ENCODE results near the gene FAM163B.

Gene FAM163B

GRCh38 chr9:133647148-133647547 is 38.0 kb upstream of the FAM163B start:
- Histone ChIP-seq H3K9me3 (ENCODE audit: control insufficient read depth, low read length) (no peaks in the 10 kb centered on the region), H3K4me3 (ENCODE audit: extremely low read depth, insufficient read depth, low read length, poor library complexity, severe bottlenecking) (no peak overlapping the region), H3K36me3 (ENCODE audit: control insufficient read depth, insufficient read depth, low read length) (no peaks in the 10 kb centered on the region), H3K27ac (ENCODE audit: low read depth, low read length, severe bottlenecking) (no peak overlapping the region), H3K4me1 (ENCODE audit: control insufficient read depth, insufficient read depth, low read length, poor library complexity, severe bottlenecking) (no peaks in the 10 kb centered on the region)
- 88 to 89% methylated on average over 7 of the region's 7 CpGs for WGBS, 2 experiments (ENCODE audit: insufficient coverage in 2 of 2)

DNA sequence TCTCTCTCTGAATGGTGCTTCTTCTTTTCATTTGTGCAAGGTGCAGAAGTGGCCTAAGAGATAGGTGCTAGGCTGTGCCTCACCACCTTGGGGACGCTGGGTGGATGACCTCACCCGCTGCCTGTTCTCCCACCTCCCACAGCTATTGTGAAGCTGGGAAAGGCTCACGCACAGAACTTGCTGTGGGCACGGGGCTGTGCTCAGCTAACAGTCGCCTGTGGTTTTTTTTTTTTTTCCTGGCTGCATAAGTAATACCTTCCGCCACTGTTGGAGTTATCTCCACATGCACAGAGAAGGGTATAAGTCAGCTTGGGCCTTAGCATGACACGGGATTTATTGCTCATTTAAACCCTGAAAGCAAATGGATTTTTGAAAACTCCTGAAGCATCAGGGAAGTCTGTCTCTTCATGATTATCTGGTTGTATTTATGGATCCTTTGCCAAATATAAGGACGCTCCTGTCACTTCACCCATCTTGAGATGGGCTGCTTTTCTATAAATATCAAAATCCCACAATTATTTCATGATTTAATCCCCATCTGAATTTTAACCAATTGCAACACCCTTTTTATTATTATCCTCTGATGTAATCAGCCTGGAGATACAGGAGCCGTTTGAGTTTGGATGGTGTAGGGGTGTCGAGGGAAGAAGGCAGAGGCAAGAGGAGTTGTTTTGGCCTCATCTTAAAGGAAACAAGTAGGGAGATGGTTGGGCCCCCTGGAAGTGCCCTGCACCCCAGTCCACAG is 36.0 kb upstream of the FAM163B start:
- no peaks in the 10 kb centered on the region for H3K9me3 ChIP-seq (ENCODE audit: control insufficient read depth, low read length)
- H3K36me3 ChIP-seq (ENCODE audit: control insufficient read depth, insufficient read depth, low read length): no peaks in the 10 kb centered on the region
- no peak overlapping the region for H3K27ac ChIP-seq (ENCODE audit: low read depth, low read length, severe bottlenecking)
- WGBS, 2 experiments (ENCODE audit: insufficient coverage in 2 of 2): 76 to 88% methylated on average over 7 to 9 of the region's 10 CpGs
- no peaks in the 10 kb centered on the region for H3K4me1 ChIP-seq (ENCODE audit: control insufficient read depth, insufficient read depth, low read length, poor library complexity, severe bottlenecking)
- H3K4me3 ChIP-seq (ENCODE audit: extremely low read depth, insufficient read depth, low read length, poor library complexity, severe bottlenecking): no peak overlapping the region

DNA sequence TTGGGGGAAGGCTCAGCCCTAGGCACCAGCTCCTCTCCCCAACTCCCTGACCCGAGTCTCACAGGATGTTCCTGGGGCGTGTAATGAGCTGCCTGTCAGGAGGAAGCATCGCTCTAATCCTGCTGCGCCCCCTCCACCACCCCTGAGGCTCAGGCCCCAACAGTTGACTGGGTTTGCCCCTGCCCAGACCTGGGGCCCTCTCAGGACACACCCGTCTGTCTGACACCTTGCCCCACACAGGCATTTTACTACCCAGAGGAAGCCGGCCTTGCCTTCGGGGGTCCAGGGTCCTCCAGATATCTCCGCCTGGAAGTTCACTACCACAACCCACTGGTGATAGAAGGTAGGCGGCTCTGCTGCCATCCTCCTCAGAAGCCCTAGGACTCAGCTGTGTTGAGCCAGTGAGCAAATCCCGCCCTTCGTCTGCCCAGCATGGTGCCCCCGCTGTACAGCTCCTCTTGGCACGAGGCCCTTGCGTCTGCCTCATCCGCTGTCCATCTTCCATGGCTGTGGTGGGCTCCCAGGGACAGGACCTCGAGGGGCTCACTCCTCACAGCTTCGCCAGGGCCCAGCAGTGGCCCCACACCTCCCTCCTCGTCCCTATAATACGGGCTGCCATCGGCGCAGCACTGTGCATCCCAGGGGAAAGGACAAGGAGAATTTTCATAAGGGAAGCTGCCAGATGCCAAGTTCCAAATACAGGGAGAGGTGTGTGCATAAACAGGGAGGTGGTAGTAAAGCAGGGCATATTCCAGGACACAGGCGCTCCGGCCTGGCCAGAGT is 35.0 kb upstream of the FAM163B start:
- Histone ChIP-seq H3K4me3 (ENCODE audit: extremely low read depth, insufficient read depth, low read length, poor library complexity, severe bottlenecking) (no peak overlapping the region), H3K36me3 (ENCODE audit: control insufficient read depth, insufficient read depth, low read length) (no peaks in the 10 kb centered on the region)
- 87 to 88% methylated on average over 16 to 21 of the region's 23 CpGs for WGBS, 2 experiments (ENCODE audit: insufficient coverage in 2 of 2)

GRCh38 chr9:133643362-133643755 is 34.2 kb upstream of the FAM163B start:
- H3K27ac ChIP-seq (ENCODE audit: low read depth, low read length, severe bottlenecking): no peak overlapping the region
- no peaks in the 10 kb centered on the region for H3K9me3 ChIP-seq (ENCODE audit: control insufficient read depth, low read length)
- 93 to 94% methylated on average over 18 to 20 of the region's 20 CpGs for WGBS, 2 experiments (ENCODE audit: insufficient coverage in 2 of 2)
- H3K4me1 ChIP-seq (ENCODE audit: control insufficient read depth, insufficient read depth, low read length, poor library complexity, severe bottlenecking): no peaks in the 10 kb centered on the region
- no peaks in the 10 kb centered on the region for H3K36me3 ChIP-seq (ENCODE audit: control insufficient read depth, insufficient read depth, low read length)
- no peak overlapping the region for H3K4me3 ChIP-seq (ENCODE audit: extremely low read depth, insufficient read depth, low read length, poor library complexity, severe bottlenecking)

More for the DNA sequence above, 35.0 kb upstream of the FAM163B start:
- H3K9me3 ChIP-seq (ENCODE audit: control insufficient read depth, low read length): no peaks in the 10 kb centered on the region
- no peaks in the 10 kb centered on the region for H3K4me1 ChIP-seq (ENCODE audit: control insufficient read depth, insufficient read depth, low read length, poor library complexity, severe bottlenecking)
- no peak overlapping the region for H3K27ac ChIP-seq (ENCODE audit: low read depth, low read length, severe bottlenecking)

- no peak overlapping the region for H3K4me3 ChIP-seq (ENCODE audit: extremely low read depth, insufficient read depth, low read length, poor library complexity, severe bottlenecking)
- no peaks in the 10 kb centered on the region for H3K4me1 ChIP-seq (ENCODE audit: control insufficient read depth, insufficient read depth, low read length, poor library complexity, severe bottlenecking)
- WGBS, 2 experiments (ENCODE audit: insufficient coverage in 2 of 2): 84 to 86% methylated on average over 14 to 15 of the region's 16 CpGs
- H3K27ac ChIP-seq (ENCODE audit: low read depth, low read length, severe bottlenecking): no peak overlapping the region
- H3K9me3 ChIP-seq (ENCODE audit: control insufficient read depth, low read length): no peaks in the 10 kb centered on the region
- no peaks in the 10 kb centered on the region for H3K36me3 ChIP-seq (ENCODE audit: control insufficient read depth, insufficient read depth, low read length)
These were observed 33.6 kb upstream of the FAM163B start for GRCh38 chr9:133642708-133643361.

DNA sequence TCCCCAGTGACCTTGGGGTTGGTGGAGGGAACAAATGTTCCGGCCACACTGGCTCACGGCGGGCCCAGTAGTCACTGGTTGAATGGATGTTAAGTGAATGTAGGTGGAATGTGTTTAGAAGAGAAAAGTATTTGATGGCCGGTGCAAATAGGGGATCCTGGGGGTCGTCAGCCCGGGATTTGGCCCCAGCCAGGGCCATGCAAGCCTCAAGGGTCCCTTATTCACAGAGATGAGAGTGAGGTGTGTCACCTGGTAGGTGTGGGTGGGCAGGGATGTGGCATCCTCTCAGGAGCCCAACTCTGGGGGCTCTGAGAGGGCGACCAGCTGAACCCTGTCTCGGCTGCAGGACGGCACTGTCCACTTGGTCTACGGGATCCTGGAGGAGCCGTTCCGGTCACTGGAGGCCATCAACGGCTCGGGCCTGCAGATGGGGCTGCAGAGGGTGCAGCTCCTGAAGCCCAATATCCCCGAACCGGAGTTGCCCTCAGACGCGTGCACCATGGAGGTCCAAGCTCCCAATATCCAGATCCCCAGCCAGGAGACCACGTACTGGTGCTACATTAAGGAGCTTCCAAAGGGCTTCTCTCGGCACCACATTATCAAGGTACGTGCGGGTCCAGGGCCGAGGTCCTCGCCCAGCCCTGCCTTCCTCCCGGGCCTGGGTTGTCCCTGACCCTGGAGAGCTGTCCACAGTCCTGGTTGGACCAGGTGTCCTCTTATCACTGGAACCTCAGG is 32.8 kb upstream of the FAM163B start:
- no peaks in the 10 kb centered on the region for H3K36me3 ChIP-seq (ENCODE audit: control insufficient read depth, insufficient read depth, low read length)
- no peak overlapping the region for H3K27ac ChIP-seq (ENCODE audit: low read depth, low read length, severe bottlenecking)
- WGBS, 2 experiments (ENCODE audit: insufficient coverage in 2 of 2): 92 to 94% methylated on average over 16 to 22 of the region's 25 CpGs
- no peaks in the 10 kb centered on the region for H3K4me1 ChIP-seq (ENCODE audit: control insufficient read depth, insufficient read depth, low read length, poor library complexity, severe bottlenecking)
- no peaks in the 10 kb centered on the region for H3K9me3 ChIP-seq (ENCODE audit: control insufficient read depth, low read length)
- H3K4me3 ChIP-seq (ENCODE audit: extremely low read depth, insufficient read depth, low read length, poor library complexity, severe bottlenecking): no peak overlapping the region

GRCh38 chr9:133641396-133641655 is 32.1 kb upstream of the FAM163B start:
- no peak overlapping the region for H3K27ac ChIP-seq (ENCODE audit: low read depth, low read length, severe bottlenecking)
- no peaks in the 10 kb centered on the region for H3K9me3 ChIP-seq (ENCODE audit: control insufficient read depth, low read length)
- no peaks in the 10 kb centered on the region for H3K4me1 ChIP-seq (ENCODE audit: control insufficient read depth, insufficient read depth, low read length, poor library complexity, severe bottlenecking)
- no peak overlapping the region for H3K4me3 ChIP-seq (ENCODE audit: extremely low read depth, insufficient read depth, low read length, poor library complexity, severe bottlenecking)
- H3K36me3 ChIP-seq (ENCODE audit: control insufficient read depth, insufficient read depth, low read length): no peaks in the 10 kb centered on the region
- 87 to 93% methylated on average over 3 to 7 of the region's 7 CpGs for WGBS, 2 experiments (ENCODE audit: insufficient coverage in 2 of 2)

DNA sequence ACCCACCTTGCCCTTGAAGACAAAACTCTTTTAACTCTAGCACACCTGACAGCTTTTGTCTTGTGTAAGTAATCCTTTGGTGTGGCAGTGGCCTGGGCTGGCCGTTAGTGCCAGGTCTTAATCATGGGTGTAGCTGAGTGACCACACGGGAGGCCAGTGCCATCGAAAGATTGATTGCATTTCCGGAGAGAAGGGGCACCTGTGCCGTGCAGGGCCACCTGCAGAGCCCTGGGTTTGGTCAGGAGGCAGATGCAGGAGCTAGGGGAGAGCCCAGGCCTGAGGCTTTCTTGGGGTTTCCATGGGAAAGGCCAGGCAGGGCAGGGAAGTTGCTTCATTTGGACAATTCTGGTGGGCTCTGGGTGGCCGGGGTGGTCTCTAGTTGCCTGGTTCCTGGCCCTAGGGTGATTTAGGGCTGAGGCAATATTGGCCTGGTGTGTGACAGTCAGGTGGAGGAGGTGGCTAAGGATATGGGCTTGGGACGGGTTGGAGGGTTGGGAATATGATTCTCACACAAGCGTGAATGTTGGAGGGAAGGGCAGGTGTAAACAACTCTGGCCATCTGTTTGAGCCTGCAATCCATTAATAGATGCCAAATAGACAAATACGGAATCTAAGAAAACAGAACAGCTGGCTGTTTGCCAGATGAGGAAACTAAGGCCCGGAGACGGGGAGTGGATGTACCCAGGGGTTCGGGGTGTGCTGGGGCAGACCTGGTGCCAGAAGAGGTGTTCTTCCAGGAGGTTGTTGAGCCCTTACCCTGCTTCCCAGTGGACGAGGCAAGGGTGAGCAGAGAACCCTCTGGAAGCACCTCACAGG is 31.6 kb upstream of the FAM163B start:
- no peaks in the 10 kb centered on the region for H3K36me3 ChIP-seq (ENCODE audit: control insufficient read depth, insufficient read depth, low read length)
- no peak overlapping the region for H3K27ac ChIP-seq (ENCODE audit: low read depth, low read length, severe bottlenecking)
- H3K4me3 ChIP-seq (ENCODE audit: extremely low read depth, insufficient read depth, low read length, poor library complexity, severe bottlenecking): no peak overlapping the region
- H3K4me1 ChIP-seq (ENCODE audit: control insufficient read depth, insufficient read depth, low read length, poor library complexity, severe bottlenecking): no peaks in the 10 kb centered on the region
- H3K9me3 ChIP-seq (ENCODE audit: control insufficient read depth, low read length): no peaks in the 10 kb centered on the region
- WGBS, 2 experiments (ENCODE audit: insufficient coverage in 2 of 2): 90 to 91% methylated on average over 12 to 13 of the region's 13 CpGs

GRCh38 chr9:133640160-133640559 is 31.0 kb upstream of the FAM163B start:
- Histone ChIP-seq H3K4me3 (ENCODE audit: extremely low read depth, insufficient read depth, low read length, poor library complexity, severe bottlenecking) (no peak overlapping the region), H3K27ac (ENCODE audit: low read depth, low read length, severe bottlenecking) (no peak overlapping the region), H3K9me3 (ENCODE audit: control insufficient read depth, low read length) (no peaks in the 10 kb centered on the region), H3K36me3 (ENCODE audit: control insufficient read depth, insufficient read depth, low read length) (no peaks in the 10 kb centered on the region), H3K4me1 (ENCODE audit: control insufficient read depth, insufficient read depth, low read length, poor library complexity, severe bottlenecking) (peaks cover 5% of the 10 kb centered on the region)
- WGBS, 2 experiments (ENCODE audit: insufficient coverage in 2 of 2): 95 to 97% methylated on average over 3 to 7 of the region's 7 CpGs

DNA sequence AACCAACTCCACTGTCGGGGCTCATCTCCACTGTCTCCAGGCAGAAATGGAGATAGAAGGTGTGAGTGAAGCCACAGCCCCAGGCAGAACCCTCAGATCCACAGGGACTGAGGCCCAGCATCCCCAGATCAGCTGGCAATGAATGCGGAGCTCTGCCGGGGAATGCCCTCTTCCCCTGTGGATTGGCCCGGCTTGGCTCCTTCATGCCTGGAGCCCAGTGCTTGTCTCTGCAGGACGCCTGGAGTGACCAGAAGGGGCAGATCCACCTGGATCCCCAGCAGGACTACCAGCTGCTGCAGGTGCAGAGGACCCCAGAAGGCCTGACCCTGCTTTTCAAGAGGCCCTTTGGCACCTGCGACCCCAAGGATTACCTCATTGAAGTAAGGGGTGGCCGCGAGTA is 30.4 kb upstream of the FAM163B start:
- peaks cover 5% of the 10 kb centered on the region for H3K4me1 ChIP-seq (ENCODE audit: control insufficient read depth, insufficient read depth, low read length, poor library complexity, severe bottlenecking)
- H3K4me3 ChIP-seq (ENCODE audit: extremely low read depth, insufficient read depth, low read length, poor library complexity, severe bottlenecking): no peak overlapping the region
- H3K9me3 ChIP-seq (ENCODE audit: control insufficient read depth, low read length): no peaks in the 10 kb centered on the region
- no peaks in the 10 kb centered on the region for H3K36me3 ChIP-seq (ENCODE audit: control insufficient read depth, insufficient read depth, low read length)
- 68 to 84% methylated on average over 7 to 8 of the region's 8 CpGs for WGBS, 2 experiments (ENCODE audit: insufficient coverage in 2 of 2)
- H3K27ac ChIP-seq (ENCODE audit: low read depth, low read length, severe bottlenecking): no peak overlapping the region
